ENCODE measurements around the gene DUSP8. TPM values are rescaled to one million over a fixed set of nuclear protein-coding genes. Genes with fewer than 3 reads are reported as not detected.
A peak's percentile ranks its signal among the peaks of the same experiment; 100 is the strongest.

Gene DUSP8
- polyA plus RNA-seq, 1 experiment = 1.5 TPM

DNA sequence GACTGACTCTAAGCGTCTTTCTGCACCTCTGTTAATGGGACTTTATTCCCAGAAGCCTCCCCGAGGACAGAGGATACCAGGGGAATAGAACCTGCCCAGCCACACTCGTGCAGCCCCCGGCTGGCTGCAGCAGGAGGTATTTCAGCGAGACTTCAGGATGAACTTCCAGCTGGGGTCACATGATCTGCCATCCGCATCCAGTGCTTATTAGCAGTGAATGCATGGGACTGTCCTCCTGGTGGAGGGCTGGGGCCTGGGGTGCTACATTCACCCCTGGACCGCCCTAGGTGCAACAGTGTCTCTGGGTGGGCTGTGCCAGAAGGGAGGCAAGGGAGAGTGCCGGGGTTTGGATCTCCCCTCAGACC, 1.6 kb downstream of the DUSP8 start:
- ChIA-PET POLR2A (no interaction called here), CTCF (no interaction called here)
- Histone ChIP-seq H3K27ac (ENCODE audit: low read depth, low read length) (no peak overlapping the region), H3K27me3 (ENCODE audit: control insufficient read depth, insufficient read depth, low read length) (peaks cover 25% of the 10 kb centered on the region), H3K9me3 (ENCODE audit: control insufficient read depth, insufficient read depth, low read length) (no peaks in the 10 kb centered on the region; the same call in 1 of the 2 replicates), H3K4me3 (ENCODE audit: low read depth, low read length) (peak overlapping the region; percentile 61)
- DNase-seq (ENCODE audit: low read depth, low spot score) = no peak
- TF ChIP-seq, protein P1, sequence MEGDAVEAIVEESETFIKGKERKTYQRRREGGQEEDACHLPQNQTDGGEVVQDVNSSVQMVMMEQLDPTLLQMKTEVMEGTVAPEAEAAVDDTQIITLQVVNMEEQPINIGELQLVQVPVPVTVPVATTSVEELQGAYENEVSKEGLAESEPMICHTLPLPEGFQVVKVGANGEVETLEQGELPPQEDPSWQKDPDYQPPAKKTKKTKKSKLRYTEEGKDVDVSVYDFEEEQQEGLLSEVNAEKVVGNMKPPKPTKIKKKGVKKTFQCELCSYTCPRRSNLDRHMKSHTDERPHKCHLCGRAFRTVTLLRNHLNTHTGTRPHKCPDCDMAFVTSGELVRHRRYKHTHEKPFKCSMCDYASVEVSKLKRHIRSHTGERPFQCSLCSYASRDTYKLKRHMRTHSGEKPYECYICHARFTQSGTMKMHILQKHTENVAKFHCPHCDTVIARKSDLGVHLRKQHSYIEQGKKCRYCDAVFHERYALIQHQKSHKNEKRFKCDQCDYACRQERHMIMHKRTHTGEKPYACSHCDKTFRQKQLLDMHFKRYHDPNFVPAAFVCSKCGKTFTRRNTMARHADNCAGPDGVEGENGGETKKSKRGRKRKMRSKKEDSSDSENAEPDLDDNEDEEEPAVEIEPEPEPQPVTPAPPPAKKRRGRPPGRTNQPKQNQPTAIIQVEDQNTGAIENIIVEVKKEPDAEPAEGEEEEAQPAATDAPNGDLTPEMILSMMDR (IDR thresholded peaks at IDR 0.05; ENCODE audit: low read depth, low read length) = no peak

DNA sequence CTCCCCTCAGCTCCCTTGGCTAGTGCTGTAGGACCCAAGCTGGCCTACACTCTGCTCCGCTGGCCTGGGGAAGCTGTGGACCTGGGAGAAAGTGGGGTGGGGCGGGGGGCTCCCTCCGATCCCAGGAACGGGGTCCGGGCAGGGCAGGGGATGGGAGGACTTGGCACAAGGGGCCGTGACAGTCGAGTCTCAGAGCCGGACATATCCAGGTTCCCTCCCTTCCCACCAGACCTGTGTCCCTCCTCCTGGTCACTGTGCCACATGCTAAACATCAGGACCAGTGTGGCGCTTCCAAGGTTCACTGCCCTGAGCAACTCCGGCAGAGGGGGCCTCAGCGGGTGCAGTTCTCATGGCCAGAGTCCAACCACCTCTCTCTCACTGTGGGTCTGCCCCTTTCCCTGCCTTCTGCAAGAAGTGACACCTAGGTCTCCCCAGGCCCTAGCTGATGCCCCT, 2.0 kb downstream of the DUSP8 start:
- H3K27me3 ChIP-seq (ENCODE audit: control insufficient read depth, insufficient read depth, low read length) = peaks cover 23% of the 10 kb centered on the region
- no peak for DNase-seq (ENCODE audit: low read depth, low spot score)
- ChIA-PET POLR2A (interaction anchor here (1.0 kb wide), 1 partner anchor 12 kb away, joined by 4 read pairs; no protein-coding TSS in a partner anchor), CTCF (interaction anchor here (1.0 to 1.4 kb wide), 2 partner anchors 23 to 83 kb away, joined by 3 to 5 read pairs; no protein-coding TSS in a partner anchor)
- no peak overlapping the region for H3K27ac ChIP-seq (ENCODE audit: low read depth, low read length)
- TF ChIP-seq, protein P1 (IDR thresholded peaks at IDR 0.05; ENCODE audit: low read depth, low read length) = no peak
- H3K4me3 ChIP-seq (ENCODE audit: low read depth, low read length) = no peak overlapping the region
- H3K9me3 ChIP-seq (ENCODE audit: control insufficient read depth, insufficient read depth, low read length) = no peaks in the 10 kb centered on the region; the same call in 1 of the 2 replicates

DNA sequence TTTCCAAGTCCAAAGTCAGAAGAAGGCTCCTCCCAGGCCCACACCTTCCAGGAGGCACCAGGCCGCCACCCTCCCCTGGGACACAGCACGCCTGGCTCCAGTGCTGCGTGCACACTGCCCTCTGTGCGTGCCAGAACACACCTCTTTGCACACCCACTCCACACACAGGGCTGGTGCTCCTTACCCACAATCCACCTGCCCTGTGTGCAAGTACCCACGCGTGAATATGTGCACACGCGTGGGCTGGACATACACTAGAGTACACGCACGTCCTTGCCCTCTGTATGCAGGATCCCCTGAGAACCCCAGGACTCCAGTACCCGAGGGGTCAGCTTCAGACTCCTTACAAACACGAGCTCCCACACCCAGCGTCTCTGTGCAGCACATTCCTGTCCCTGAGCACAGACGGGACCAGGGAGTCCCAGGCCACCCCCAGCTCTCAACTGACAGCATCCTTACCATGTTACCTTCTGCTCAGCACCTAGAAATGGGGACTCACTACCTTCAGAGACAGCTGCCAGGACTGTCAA, 2.8 kb downstream of the DUSP8 start:
- Histone ChIP-seq H3K27ac (ENCODE audit: low read depth, low read length) (no peak overlapping the region), H3K27me3 (ENCODE audit: control insufficient read depth, insufficient read depth, low read length) (peaks cover 19% of the 10 kb centered on the region), H3K4me3 (ENCODE audit: low read depth, low read length) (no peak overlapping the region), H3K9me3 (ENCODE audit: control insufficient read depth, insufficient read depth, low read length) (no peaks in the 10 kb centered on the region; the same call in 1 of the 2 replicates)
- DNase-seq (ENCODE audit: low read depth, low spot score) = no peak
- POLR2A ChIA-PET = interaction anchor here (1.0 kb wide), 1 partner anchor 11 kb away, joined by 4 read pairs; no protein-coding TSS in a partner anchor
- TF ChIP-seq, protein P1 (IDR thresholded peaks at IDR 0.05; ENCODE audit: low read depth, low read length) = no peak
- CTCF ChIA-PET = interaction anchor here (1.0 to 1.4 kb wide), 2 partner anchors 23 to 84 kb away, joined by 3 to 5 read pairs; no protein-coding TSS in a partner anchor

DNA sequence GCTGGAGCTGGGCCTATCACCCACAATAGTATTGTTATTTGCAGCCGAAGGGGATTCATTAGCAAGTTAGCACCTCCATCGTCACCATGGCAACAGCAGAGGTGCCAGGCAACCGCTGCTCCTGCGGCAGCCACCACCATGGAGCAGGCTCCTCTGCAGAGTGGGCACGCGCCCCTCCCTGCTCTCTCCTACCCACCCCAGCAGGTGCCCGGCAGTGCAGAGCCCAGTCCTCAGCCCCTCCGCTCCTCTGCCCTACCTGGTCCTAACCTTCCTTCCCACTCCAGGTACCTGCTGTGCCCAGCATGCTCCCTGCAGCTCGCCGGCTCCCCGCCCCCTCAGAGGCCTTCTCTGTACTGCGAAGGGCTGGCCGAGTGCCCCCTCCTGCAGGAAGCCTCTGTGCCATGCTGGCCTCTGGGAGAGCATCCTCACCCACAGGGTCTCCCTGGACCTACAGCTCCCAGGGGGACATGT, 3.6 kb downstream of the DUSP8 start:
- ChIA-PET POLR2A (no interaction called here), CTCF (interaction anchor here (0.6 to 1.4 kb wide), 2 partner anchors 22 to 1003 kb away, joined by 3 to 5 read pairs; no protein-coding TSS in a partner anchor)
- DNase-seq (ENCODE audit: low read depth, low spot score) = no peak
- Histone ChIP-seq H3K9me3 (ENCODE audit: control insufficient read depth, insufficient read depth, low read length) (no peaks in the 10 kb centered on the region; the same call in 1 of the 2 replicates), H3K27ac (ENCODE audit: low read depth, low read length) (no peak overlapping the region), H3K27me3 (ENCODE audit: control insufficient read depth, insufficient read depth, low read length) (peaks cover 10% of the 10 kb centered on the region), H3K4me3 (ENCODE audit: low read depth, low read length) (no peak overlapping the region)
- TF ChIP-seq, protein P1 (IDR thresholded peaks at IDR 0.05; ENCODE audit: low read depth, low read length) = no peak

DNA sequence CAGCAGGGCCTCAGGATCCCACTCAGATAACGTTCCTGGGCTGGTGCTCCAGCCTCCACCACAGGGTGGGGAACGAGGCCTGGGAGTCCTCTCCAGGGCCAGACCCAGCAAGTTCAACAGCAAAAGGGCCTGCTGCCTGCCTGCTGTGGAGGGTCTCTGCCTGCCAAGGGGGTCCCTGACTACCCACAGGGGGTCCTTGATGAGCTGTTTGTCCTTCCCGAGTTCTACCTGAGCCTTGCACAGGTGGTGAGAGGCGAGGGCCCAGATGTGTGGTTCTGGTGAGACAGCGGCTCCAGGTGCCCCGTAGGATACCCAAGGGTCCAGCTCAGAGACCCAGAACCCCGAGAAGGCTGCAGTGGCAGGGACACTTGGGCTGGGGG, 4.4 kb downstream of the DUSP8 start:
- DNase-seq (ENCODE audit: low read depth, low spot score) = no peak
- Histone ChIP-seq H3K27me3 (ENCODE audit: control insufficient read depth, insufficient read depth, low read length) (peaks cover 2% of the 10 kb centered on the region), H3K4me3 (ENCODE audit: low read depth, low read length) (no peak overlapping the region), H3K27ac (ENCODE audit: low read depth, low read length) (no peak overlapping the region), H3K9me3 (ENCODE audit: control insufficient read depth, insufficient read depth, low read length) (no peaks in the 10 kb centered on the region)
- POLR2A ChIA-PET = no interaction called here
- TF ChIP-seq, protein P1 (IDR thresholded peaks at IDR 0.05; ENCODE audit: low read depth, low read length) = no peak
- CTCF ChIA-PET = no interaction called here
